ENCODE data around the gene KCNMA1.

The KCNMA1 gene

DNA sequence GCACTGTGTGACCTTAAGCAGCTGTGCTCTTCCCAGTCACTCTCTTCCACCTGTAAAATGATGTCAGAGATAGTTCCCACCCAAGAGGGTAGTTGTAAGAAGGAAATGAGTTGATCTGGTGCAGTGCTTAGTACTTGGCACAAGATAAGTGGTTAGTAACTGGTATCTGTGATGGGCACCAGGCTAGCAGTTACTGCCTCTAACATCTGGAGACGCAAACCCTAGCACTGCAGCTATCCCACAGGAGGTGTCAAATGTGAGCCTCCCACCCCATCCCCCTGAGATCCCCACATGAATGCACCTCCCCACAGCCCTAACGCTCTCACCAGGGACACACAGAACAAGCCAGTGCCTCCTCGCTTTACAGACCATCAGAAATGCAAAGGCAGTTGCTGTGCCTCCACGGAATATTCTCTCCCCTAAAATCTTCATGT is 72.0 kb downstream of the KCNMA1 start:
- in situ Hi-C loops (cut with HindIII; ENCODE audit: low sequenced_read_pairs): no loop called here

DNA sequence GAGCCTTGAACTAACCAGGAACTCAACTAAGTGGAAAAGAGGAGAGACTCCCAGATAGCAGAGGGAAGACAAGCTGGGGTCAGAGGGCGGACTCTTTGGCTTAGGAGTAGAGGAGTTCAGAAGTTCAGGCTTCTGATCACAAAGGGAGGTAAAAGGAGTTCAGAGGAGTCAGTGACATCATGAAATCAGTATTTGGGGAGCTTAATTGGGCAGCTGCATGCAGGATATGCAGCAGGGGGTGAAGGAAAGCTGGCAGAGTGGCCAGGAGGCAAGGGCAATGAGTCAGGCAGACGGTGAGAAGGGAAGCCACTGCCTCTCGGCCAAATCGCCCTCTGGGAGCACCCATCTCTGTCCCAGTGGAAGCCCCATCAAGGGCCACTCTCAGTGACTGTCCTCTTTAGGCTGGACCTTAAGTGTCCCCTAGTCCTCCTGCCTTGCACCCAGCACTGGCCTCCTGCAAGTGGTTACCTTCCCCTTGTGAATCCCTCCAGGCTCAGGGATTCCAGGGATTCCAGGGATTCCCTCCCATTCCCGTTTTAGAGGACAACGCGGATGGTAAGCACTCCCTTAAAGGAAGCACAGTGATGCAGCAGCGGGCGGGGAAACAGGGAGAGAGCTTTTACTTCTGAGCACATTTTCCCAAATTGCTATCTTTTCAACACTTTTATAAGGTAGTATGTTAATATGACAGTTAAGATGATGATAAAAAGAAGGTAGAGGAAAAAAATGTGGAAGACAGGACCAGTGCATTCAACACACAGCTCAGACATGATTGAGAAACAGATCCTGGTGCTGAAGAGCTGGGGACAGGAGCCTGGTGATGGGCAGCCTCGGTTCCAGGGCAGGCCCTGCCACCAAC is 72.6 kb downstream of the KCNMA1 start:
- in situ Hi-C loops (cut with HindIII; ENCODE audit: low sequenced_read_pairs): no loop called here

DNA sequence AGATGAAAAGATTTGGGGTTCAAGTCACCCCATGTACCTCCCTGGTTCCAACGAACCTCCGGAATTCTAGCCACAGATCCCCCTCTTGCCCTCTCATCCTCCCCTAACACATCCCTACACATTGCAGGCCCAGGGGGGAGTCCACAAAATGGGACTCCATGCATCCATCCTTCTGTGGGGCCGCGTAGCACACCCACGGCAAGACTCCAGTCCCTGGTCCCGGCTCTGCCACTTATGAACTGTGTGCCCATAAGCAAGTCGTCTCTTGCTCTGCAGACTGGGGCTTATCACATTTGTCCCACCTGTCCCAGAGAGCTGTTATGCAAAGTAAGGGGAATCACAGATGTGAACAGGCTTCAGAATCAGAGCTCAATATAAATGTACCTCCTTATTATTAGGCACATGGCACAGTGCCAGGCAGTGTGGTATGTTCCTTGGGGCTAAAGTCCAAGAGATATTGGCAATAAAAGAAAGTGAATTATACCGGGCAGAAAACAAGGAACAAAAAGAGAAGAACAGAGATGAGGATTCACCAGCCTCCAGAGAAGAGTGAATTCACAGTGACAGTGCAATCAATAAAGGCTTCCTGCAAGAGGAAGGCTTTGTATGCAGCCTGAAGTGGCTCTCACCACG is 73.9 kb downstream of the KCNMA1 start:
- in situ Hi-C loops (cut with HindIII; ENCODE audit: low sequenced_read_pairs): no loop called here

DNA sequence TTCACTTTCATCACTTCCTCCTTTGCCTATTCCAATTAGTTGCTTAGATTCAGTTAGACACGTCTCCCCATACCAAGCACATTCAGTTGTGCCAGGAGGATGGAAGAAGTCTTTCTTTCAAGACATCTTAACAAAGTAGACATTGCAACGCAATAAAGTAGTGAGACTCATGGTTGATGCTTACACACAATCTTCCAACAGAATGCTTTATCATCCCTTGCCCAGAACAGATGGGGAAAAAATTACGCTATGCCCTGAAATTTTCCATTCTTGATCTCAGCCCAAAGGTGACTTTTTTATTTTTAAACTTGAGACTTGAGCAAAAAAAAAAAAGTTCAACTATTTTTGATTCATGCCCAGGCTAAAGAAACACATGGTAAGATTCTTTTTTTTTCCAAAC is 74.9 kb downstream of the KCNMA1 start:
- in situ Hi-C loops (cut with HindIII; ENCODE audit: low sequenced_read_pairs): no loop called here

DNA sequence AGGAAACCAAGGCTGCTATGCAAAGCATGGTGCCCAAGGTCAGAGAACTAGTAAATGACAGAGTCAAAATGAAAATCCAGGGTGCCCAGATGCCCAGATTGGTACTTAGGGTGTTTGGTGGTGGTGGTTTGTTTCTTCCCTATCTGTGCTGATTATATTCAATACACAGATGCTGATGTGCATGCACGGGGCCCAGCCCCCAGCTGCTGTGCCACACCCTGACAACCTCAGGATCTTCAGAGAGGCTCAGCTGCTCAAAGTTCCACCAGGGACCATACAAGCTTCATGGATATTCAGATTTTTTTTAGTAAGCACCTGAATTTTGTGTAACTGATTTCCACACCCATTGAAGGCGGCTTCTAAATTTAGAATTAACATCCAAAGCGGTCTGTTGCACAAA is 75.6 kb downstream of the KCNMA1 start:
- in situ Hi-C loops (cut with HindIII; ENCODE audit: low sequenced_read_pairs): no loop called here

DNA sequence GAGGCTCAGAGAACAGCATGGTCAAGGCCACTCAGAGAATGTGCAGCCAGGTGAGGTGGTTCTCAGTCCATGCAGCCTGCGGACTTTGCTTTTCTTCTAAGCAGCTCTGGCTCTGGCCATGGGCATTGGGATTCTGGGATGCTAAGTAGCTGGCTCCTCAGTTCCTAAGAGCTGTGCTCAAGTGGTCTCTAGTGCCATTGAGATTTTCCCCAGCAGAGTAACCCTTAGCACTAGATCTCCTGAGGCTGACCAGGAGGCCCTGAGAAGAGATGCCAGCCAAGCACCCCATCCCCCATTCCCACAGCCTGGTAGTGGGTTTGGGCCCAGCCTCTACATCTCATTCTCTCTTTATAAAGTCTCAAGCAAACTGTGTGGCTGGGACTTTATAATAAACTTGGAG is 77.1 kb downstream of the KCNMA1 start:
- in situ Hi-C loops (cut with HindIII; ENCODE audit: low sequenced_read_pairs): no loop called here

DNA sequence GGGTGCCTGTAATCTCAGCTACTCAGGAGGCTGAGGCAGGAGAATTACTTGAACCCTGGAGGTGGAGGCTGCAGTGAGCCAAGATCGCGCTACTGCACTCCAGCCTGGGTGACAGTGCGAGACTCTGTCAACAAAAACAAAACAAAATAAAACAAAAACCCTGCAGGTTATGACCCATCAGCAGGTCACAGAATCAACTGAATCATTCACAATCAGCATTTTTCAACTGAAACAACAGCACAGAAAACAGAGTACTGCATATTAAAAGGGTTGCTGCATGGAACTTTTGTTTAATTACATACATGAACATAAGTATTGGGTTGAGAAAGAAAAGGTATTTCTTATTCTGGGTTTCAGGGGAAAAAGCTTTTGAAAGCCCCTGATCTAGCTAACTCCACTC is 77.6 kb downstream of the KCNMA1 start:
- in situ Hi-C loops (cut with HindIII; ENCODE audit: low sequenced_read_pairs): no loop called here

DNA sequence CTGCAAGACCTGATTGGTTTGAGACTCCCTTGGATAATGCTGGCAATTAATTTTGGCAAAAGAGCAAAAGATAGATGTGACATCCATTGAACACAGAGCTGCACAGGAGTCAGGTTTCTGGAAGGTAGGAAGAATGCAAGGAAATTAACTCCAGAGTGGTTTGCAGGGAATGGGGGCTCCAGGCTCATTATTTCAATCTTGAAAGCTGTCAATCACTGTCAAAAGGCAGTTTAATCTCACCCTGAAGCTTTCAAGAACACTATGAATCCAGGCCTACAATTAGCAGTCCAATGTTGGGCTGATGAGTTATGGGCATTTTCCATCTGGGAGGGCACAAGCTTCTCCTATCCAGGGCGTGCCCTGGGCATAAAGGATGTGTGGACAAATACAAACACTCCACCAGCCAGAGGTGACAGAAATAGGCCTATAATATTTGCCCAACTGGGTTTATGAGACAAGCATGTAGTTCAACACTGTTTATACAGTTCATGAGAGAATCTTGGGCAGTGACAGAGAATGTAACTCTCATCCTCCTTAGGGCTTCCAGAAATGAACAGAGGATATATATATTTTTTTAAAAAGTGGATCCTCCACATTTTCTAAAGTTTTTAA is 80.5 kb downstream of the KCNMA1 start:
- in situ Hi-C loops (cut with HindIII; ENCODE audit: low sequenced_read_pairs): no loop called here

DNA sequence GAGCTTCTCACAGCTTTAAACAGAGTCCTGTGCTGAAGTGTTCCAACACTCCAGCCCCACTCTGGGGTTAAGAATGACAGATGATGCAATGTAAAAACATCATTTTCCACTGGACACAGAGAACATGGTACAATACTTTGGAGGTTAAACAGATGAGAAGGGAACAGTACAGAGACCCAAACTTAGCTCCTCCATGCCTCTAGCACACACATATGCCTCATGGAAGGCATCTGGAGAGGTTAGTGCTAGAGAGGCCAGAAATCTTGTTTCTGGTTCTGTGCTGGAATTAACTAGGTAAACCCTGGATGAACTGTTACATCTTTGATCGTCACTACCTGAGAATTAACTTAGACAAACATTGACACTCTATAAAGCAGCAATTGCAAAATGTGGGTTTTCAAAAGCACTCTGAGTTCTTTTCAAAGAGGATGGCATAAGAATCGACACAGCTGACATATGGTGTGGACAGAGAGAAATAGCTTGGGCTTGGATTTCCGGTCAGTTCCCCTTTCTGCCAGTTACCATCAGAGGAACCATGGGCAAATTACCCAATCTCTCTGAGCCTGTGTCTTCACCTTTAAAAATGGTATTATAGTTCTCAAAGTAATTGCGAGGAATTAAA is 81.9 kb downstream of the KCNMA1 start:
- in situ Hi-C loops (cut with HindIII; ENCODE audit: low sequenced_read_pairs): no loop called here

DNA sequence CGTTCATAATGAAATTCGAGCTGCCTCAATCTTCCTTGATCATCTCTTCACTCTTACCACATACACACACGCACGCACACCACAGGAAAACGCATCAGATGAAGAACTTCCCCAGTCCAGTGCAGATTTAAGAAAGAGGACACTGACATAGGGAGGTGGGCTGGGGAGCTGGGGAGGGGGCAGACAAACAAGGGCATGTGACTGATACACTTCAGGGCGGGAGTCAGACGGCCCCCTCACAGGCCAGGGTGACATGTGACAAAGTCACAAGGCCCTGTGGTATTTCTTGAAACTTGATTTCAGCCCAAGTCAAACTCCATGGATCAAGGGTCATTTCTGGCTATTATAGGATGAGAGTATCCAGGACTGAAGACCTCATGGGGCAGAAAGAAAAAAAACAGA is 82.6 kb downstream of the KCNMA1 start:
- in situ Hi-C loops (cut with HindIII; ENCODE audit: low sequenced_read_pairs): no loop called here

DNA sequence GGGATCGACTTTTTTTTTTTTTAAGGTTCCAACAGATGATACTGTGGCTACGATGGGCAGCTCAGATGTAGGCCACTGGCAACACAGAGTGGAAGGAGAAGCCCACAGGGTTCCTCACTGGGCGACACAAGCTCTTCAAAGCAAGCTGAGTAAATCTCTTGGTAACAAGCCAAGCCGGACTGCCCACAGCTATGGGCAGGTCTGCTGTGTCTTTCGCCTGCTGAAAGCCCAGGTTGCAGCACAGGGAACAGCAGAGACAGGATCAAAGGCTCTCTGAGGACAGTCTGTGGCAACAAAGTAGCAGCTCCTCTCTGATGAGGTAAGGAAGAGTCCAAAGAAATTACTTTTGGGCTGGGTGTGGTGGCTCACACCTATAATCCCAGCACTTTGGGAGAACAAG is 83.6 kb downstream of the KCNMA1 start:
- in situ Hi-C loops (cut with HindIII; ENCODE audit: low sequenced_read_pairs): no loop called here

DNA sequence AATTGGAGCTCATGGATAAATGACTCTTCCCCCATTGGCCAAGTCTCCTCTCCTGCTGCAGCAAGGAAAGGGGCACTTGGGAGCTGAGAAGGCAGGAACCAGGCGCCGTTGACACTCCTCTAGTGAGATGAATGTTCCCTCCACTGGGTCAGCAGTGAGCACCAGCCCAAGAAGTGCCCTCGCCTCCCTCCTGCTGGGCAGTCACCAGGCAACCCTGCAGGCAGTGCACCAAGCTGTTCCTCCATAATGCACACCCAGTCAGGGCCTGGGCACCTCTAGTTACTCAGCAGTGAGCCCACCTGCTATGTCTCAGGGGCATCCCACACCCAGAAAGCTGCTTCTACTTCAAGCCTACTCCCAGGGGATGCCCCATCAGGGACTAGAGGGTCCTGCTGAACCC is 84.3 kb downstream of the KCNMA1 start:
- in situ Hi-C loops (cut with HindIII; ENCODE audit: low sequenced_read_pairs): no loop called here

DNA sequence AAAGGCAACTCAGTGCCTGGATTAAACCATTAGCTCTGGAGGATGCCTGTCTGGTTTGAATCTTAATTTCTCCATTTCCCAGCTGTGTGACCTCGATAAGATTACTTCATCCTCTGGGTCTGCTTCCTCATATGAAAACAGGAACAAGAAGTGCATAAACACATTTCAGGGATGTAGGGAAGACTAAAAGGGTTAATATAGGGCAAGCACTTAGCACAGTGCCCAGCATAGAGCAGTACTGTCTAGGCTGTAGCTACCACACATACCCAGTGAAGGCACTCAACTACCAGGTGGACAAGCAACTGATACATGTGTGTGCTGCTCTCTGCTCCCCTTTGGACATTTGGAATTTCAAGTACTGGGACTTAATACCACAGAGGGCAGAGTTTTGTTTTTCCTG is 85.4 kb downstream of the KCNMA1 start:
- in situ Hi-C loops (cut with HindIII; ENCODE audit: low sequenced_read_pairs): no loop called here

DNA sequence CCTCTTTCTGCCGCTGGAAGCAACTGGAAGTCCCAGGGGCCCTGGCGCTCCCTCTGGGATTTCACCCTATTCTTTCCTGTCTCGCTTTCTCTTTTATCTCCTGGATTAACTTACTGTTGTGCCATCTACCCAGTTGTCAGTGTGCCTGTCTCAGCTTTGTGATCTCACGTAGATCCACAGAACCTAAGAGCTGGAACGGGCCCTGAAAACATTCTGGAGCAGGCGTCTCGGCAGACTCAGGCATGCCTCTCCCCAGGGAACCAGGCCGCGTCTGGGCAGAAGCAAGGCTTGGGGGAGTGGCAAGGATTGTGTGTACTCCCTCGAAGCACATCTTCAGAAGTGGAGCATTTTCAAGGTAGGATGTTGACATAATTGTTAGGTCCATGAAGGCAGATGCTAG is 87.2 kb downstream of the KCNMA1 start:
- in situ Hi-C loops (cut with HindIII; ENCODE audit: low sequenced_read_pairs): no loop called here

DNA sequence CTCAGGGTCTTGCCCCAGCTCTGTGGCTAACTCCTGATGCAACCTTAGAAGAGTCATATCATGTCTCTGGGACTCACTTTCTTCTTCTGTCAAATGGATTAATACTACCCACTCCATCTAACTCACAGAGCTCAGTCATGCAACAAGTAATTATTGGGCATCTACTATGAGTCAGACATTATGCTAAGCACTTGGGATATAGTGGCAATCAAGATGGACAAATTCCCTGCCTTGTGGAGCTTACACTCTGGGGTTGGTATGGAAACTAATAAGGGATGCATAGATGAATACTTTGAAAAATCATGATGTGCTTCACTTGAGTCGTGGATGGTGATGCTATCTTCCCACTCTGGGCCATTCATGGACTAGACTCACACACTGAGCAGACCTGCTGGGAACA is 88.9 kb downstream of the KCNMA1 start:
- in situ Hi-C loops (cut with HindIII; ENCODE audit: low sequenced_read_pairs): no loop called here

DNA sequence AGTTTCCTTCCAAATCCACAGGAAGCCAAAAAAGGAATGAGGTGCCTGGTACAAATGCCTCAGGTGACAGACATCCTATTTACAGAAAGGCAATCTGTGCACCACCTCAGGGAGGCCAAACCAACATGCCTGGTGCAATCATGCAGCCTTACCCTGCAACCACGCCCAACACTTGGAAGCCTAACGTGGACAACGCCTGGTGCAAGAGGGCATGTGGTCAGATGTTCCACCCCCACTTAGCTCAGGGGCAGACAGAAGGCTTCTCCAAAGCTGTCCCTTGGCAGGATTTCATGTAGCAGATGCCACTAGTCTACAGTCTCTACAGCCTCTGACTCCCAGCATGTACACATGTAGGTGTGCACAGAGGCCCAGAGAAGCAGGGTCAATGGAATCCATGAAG is 89.5 kb downstream of the KCNMA1 start:
- in situ Hi-C loops (cut with HindIII; ENCODE audit: low sequenced_read_pairs): no loop called here

DNA sequence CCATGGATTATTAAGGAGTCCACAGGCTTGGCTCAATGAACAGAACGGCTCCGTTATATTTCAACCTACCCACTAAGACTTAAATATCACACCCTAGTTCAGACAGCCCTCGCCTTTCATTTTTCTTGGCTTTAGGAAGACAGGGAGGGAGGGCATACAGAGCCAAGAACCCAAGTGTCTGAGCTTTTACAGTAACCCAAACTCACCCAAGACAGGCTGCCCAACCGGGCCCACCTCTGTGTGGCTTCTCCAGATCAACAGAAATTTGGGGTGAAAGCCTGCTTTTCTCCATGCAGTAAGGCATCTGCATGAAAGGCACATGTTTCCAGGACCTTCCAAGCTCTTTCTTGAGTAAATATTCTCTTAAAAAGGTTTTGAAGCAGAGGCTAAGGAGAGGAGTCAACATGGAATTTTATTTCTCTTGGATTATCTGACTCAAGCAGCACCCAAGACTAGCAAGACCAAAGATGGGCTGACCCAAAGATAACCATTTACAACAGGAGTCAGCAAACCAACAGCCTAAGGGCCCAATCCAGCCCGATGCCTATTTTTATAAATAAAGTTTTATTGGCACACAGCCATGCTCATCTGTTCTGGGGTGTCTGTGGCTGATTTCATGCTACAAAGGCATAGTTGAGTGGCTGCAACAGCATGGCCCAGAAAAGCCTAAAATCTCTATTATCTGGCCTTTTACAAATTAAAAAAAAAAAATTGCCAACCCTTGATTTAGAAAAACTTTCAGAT is 90.1 kb downstream of the KCNMA1 start:
- in situ Hi-C loops (cut with HindIII; ENCODE audit: low sequenced_read_pairs): no loop called here

DNA sequence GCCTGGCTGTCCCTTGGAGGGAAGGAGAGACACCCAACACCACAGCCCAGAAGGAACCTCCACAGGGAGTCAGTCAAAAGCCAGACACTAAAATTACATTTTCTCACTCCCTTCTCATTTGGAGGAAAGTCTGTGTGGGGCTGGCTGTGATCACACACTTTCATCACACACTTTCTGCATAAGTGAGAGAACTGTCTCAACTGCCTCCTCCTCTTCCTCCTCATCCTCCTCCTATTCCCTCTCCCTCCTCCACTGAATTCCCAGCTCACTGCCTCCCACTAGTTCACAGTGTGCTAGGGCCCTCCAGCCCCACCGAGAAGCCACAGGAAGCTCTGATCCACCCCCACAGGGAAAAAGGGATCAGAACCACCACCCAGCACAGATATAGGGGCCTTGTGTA is 91.6 kb downstream of the KCNMA1 start:
- in situ Hi-C loops (cut with HindIII; ENCODE audit: low sequenced_read_pairs): no loop called here

DNA sequence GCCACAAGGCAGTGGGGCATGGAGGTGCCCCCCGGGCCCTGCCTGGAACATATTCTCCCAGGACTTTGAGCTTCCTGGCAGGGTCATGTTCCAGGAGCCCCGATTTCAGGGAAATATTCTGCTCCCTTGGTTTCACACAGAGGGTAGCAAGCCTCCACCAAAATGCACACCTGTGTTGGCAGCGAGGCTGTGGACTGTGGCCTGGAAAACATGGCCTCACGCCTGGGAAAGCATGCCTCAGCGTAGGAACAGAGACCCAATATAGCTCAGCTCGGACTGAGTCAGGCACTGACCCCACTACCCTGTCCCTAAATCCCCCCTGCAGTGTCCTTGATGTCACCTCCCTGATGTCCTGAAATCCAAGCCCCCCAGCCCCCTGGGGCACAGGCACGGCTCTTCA is 92.0 kb downstream of the KCNMA1 start:
- in situ Hi-C loops (cut with HindIII; ENCODE audit: low sequenced_read_pairs): no loop called here

DNA sequence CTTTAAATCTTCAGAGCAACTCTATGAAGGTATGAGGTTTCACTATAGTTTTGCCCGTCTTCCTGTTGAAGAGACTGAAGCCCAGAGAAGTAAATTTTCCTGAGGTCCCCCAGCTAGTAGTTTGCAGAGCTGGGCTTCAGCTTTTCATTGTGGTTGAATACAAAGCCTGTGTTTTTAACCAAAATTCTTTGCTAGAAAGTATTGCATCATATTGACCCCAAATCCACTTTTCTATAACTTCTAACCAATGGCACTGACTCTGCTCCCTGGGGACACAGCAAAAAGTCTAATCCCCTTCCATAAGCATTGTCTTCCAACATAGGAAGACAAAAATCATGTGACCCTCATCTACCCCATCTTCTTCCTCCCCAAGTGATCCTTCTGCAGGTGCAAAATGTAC is 93.0 kb downstream of the KCNMA1 start:
- in situ Hi-C loops (cut with HindIII; ENCODE audit: low sequenced_read_pairs): no loop called here

DNA sequence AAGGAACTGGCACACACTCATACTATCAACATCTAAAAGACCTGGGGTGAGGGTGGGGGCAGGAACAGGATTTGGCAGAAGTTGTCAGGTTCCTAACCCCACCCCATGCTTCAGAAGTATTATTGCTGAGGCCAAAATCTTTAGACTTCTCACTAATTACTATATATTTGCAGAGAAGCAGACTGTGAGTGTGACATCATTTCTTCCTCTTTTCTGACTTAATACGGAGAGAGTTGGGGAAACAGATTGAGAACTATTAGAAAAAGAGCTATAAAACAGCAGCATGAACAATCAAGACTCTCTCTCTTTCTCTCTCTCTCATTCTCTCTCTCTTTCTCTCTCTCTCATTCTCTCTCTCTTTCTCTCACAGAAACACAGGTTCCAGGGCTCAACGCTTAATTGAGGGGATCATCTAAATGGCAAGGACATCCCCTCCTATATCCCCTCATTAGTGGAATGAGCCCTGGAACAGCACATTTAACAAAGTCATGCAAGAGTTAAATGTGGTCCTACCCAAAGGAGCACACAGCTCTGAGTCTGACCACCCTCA is 94.8 kb downstream of the KCNMA1 start:
- in situ Hi-C loops (cut with HindIII; ENCODE audit: low sequenced_read_pairs): no loop called here
